GM12878 (cell line): ENCODE data around the gene DKKL1. TPM values are rescaled to one million over a fixed set of nuclear protein-coding genes. Genes with fewer than 3 reads are reported as not detected.
A peak's percentile ranks its signal among the peaks of the same experiment; 100 is the strongest.

Experiments
- BCL11A ChIP-seq: IDR thresholded peaks from 2 replicates; pipeline ENCODE4 v1.6.1; 2011; ENCODE audit warnings: low read depth, low read length
- BRCA1 ChIP-seq: IDR thresholded peaks from 2 replicates; pipeline ENCODE4 v1.6.1; 2011; ENCODE audit warnings: low read depth, low read length, improper control_type of control experiment
- IRF3 ChIP-seq: fragments of 450-650 bp; IDR thresholded peaks from 2 replicates; pipeline ENCODE4 v1.6.1; 2014; ENCODE audit warnings: mild to moderate bottlenecking
- IRF4 ChIP-seq: IDR thresholded peaks from 2 replicates; pipeline ENCODE4 v1.6.1; 2011; ENCODE audit warnings: low read depth, low read length
- JUND ChIP-seq: IDR thresholded peaks from 2 replicates; pipeline ENCODE4 v1.6.1; 2012; ENCODE audit warnings: low read depth, mild to moderate bottlenecking, low read length, improper control_type of control experiment, moderate library complexity
- MLLT1 ChIP-seq: fragments of 450-650 bp; IDR thresholded peaks from 2 replicates; pipeline ENCODE4 v1.6.1; 2016; ENCODE audit warnings: mild to moderate bottlenecking
- NR2C2 ChIP-seq: IDR thresholded peaks from 2 replicates; pipeline ENCODE4 v1.6.1; 2011; ENCODE audit warnings: borderline replicate concordance, low read depth; ENCODE audit not compliant: control insufficient read depth, insufficient read length
- PAX5 ChIP-seq: IDR thresholded peaks from 2 replicates; pipeline ENCODE4 v1.6.1; 2011; ENCODE audit warnings: low read depth, low read length, borderline replicate concordance
- PRDM15 ChIP-seq: fragments of 450-650 bp; formaldehyde crosslinking; IDR thresholded peaks from 2 replicates; pipeline ENCODE4 v1.4.0; 2020; ENCODE audit warnings: mild to moderate bottlenecking, moderate library complexity
- SIN3A ChIP-seq: IDR thresholded peaks from 2 replicates; pipeline ENCODE4 v1.6.1; 2012; ENCODE audit warnings: low read depth, low read length, improper control_type of control experiment
- USF1 ChIP-seq: IDR thresholded peaks from 2 replicates; pipeline ENCODE4 v1.6.1; 2011; ENCODE audit warnings: borderline replicate concordance, low read depth, mild to moderate bottlenecking, moderate library complexity, mixed read lengths, low read length; ENCODE audit not compliant: insufficient read depth; ENCODE audit errors: extremely low read length
- USF2 ChIP-seq: IDR thresholded peaks from 2 replicates; pipeline ENCODE4 v1.6.1; 2011; ENCODE audit warnings: low read depth, low read length, improper control_type of control experiment, borderline replicate concordance
- ZBED1 ChIP-seq: IDR thresholded peaks from 2 replicates; pipeline ENCODE4 v1.6.1; 2016; ENCODE audit warnings: borderline replicate concordance
- ZNF217 ChIP-seq: fragments of 450-650 bp; IDR thresholded peaks from 2 replicates; pipeline ENCODE4 v1.6.1; 2017; ENCODE audit warnings: antibody characterized with exemption, mild to moderate bottlenecking
- ZNF384 ChIP-seq: IDR thresholded peaks from 2 replicates; pipeline ENCODE4 v1.6.1; 2012; ENCODE audit warnings: low read depth, mild to moderate bottlenecking, low read length, improper control_type of control experiment, borderline replicate concordance
- ZNF687 ChIP-seq: fragments of 450-650 bp; IDR thresholded peaks from 2 replicates; pipeline ENCODE4 v1.6.1; 2017; ENCODE audit warnings: mild to moderate bottlenecking, moderate library complexity
- polyA plus RNA-seq, 11 experiments: library from polyadenylated mRNA; depleted of rRNA in 4 of 11; unstranded in 6 of 11; stranded (reverse) in 5 of 11; fragments of >200 nt; fragmentation: Nextera tagmentation in 4 of 11; fragmentation: Illumina TruSeq in 1 of 11; extraction: Ambion mirVana in 4 of 11; extraction: Trizol in 1 of 11; gene quantifications; 1 replicate in 1 of 11; 2 replicates in 10 of 11; pipeline versions ENCODE4 v1.2.1 to v1.2.3, GENCODE V29; 2011 to 2016; ENCODE audit warnings: inconsistent platforms in 2 of 11, missing spikeins in 2 of 11, low read depth in 1 of 11
- total RNA-seq, 4 experiments: library from RNA; depleted of rRNA in 3 of 4; stranded (reverse); fragments of >200 nt in 3 of 4; fragmentation: Illumina TruSeq in 1 of 4; extraction: Trizol in 1 of 4; gene quantifications; 2 replicates each; pipeline versions ENCODE4 v1.2.1 to v1.2.3, GENCODE V29; 2013 to 2021

Gene DKKL1
- total and polyA plus RNA-seq, 10 of the 15 experiments (the other 5 are each of a cell fraction or from before 2014, with no cell fraction given), result not detected

- TF ChIP-seq ZNF687 (no peak), USF1 (peak; percentile 83), PRDM15 (no peak), BRCA1 (no peak), USF2 (peak; percentile 87), IRF4 (peak; percentile 40; the same call in 1 of the 2 replicates), NR2C2 (no peak), BCL11A (peak; percentile 97), ZNF384 (peak; percentile 57), JUND (0 out of 2 replicates have a peak, but pooled peaks have one; percentile 3), PAX5 (peak; percentile 99), ZNF217 (0 out of 2 replicates have a peak, but pooled peaks have one; percentile 24), IRF3 (no peak), SIN3A (no peak), MLLT1 (peak; percentile 95), ZBED1 (peak; percentile 79; the same call in 1 of the 2 replicates)
These were observed 23.4 kb upstream of the DKKL1 start (continued) for GRCh38 chr19:49340069-49340864.
